Body of pancreas (tissue), 4 donors: ENCODE results near the gene LPAR1. TPM values are rescaled to one million over a fixed set of nuclear protein-coding genes. Genes with fewer than 3 reads are reported as not detected.

ENCODE experiments used
- ATAC-seq: fragments of 150-250 bp; one replicate; pipeline ENCODE4 v1.9.1; 2016
- DNase-seq, 4 donors: peaks; one replicate each; pipeline ENCODE4 v3.0.0-alpha.2; 2019
- H3K27ac ChIP-seq, 4 donors: fragments of 200-600 bp; sonication (generic); 1 replicate in 3 of 4; 2 replicates in 1 of 4; pipeline versions ENCODE4 v1.5.1 to v1.6.1; 2016 to 2019; ENCODE audit warnings: mild to moderate bottlenecking in 1 of 4, mixed read lengths in 1 of 4, moderate library complexity in 1 of 4
- H3K27me3 ChIP-seq, 2 donors: fragments of 200-600 bp; sonication (generic); one replicate each; pipeline ENCODE4 v1.6.0; 2016; ENCODE audit warnings: mild to moderate bottlenecking in 1 of 2
- H3K36me3 ChIP-seq, 2 donors: fragments of 200-600 bp; sonication (generic); replicated peaks in 1 of 2; 2 replicates each; pipeline ENCODE4 v1.5.1; 2016; ENCODE audit warnings: low read depth in 2 of 2; ENCODE audit not compliant: insufficient read depth in 1 of 2
- H3K4me1 ChIP-seq: fragments of 200-600 bp; sonication (generic); one replicate; pipeline ENCODE4 v1.6.0; 2016
- H3K4me3 ChIP-seq, 2 donors: fragments of 200-600 bp; sonication (generic); 1 replicate in 1 of 2; 2 replicates in 1 of 2; pipeline ENCODE4 v1.5.1; 2016 to 2019
- H3K9me3 ChIP-seq, 3 donors: fragments of 200-600 bp; sonication (generic); 1 replicate in 2 of 3; 2 replicates in 1 of 3; pipeline ENCODE4 v1.5.1; 2016
- CTCF ChIP-seq, 7 experiments: fragments of 450-650 bp in 4 of 7; fragments of 200-600 bp in 3 of 7; sonication (generic) in 3 of 7; IDR thresholded peaks; one replicate each; pipeline ENCODE4 v1.5.1; 2016 to 2019; ENCODE audit warnings: antibody characterized with exemption in 7 of 7
- POLR2A ChIP-seq, 3 donors: fragments of 450-650 bp; IDR thresholded peaks; one replicate each; pipeline ENCODE4 v1.6.1; 2016; ENCODE audit warnings: antibody characterized with exemption in 3 of 3, mild to moderate bottlenecking in 2 of 3
- WGBS, 2 donors: methylation state at CpG; one replicate each; pipeline ENCODE4 v1.1.5; 2017; 5-methylcytosine and 5-hydroxymethylcytosine counted together
- intact Hi-C: fragments of 100-400 bp; cut with DNase I; formaldehyde crosslinking; loops from one replicate; pipeline ENCODE4 v1.15.1; 2023
- total RNA-seq, 2 donors: library from RNA; depleted of rRNA; stranded (reverse); fragments of >200 nt; gene quantifications; one replicate each; pipeline ENCODE4 v1.1.0, GENCODE V29; 2016

The LPAR1 gene
- total RNA-seq, 2 donors from 2014 or later: 10.9 to 13.0 TPM

DNA sequence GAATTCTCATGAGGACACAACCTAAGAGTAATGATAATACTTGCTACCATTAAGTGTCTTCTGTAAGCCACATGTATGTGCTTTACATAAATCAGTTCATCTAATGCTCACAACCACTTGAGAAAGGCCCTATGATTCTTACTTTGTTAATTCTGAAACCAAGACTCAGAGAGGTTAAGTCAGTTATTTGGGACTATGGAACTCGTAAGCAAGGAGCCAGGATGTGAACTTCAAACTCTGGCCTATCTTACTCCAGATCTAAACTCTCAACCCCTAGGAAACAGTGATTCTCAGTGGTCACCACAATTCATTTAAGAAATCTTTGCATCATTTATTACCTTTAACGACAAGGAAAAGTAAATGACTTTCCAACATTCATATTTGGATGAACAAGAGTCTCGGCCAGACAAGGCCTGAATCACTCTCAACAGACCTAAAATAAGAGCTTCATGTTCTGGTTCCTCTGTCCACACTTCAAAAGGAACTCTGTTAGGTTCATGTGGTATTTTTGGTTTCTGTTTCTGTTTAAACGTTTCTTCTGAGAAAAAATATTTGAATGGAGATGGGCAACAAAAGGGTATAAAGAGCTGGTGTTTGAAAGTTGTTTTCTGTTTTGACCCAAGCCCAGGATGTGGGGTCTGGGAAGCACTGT lies 104.8 kb downstream of the LPAR1 start:
- no peaks in the 10 kb centered on the region for H3K36me3 ChIP-seq
- no peak overlapping the region for H3K4me3 ChIP-seq
- intact Hi-C loops: no loop called here
- no peaks in the 10 kb centered on the region for H3K27me3 ChIP-seq
- ATAC-seq: no peak
- no peak for DNase-seq
- TF ChIP-seq CTCF (IDR thresholded peaks at IDR 0.05) (no peak), POLR2A (IDR thresholded peaks at IDR 0.05) (no peak)
- WGBS, 2 donors: 73 to 82% methylated on average over 4 of the region's 4 CpGs
- H3K4me1 ChIP-seq: peaks cover 9% of the 10 kb centered on the region
- H3K27ac ChIP-seq: no peak overlapping the region
- H3K9me3 ChIP-seq: no peaks in the 10 kb centered on the region

GRCh38 chr9:110932863-110933262 lies 105.4 kb downstream of the LPAR1 start:
- no peaks in the 10 kb centered on the region for H3K9me3 ChIP-seq
- intact Hi-C loops: no loop called here
- no peak overlapping the region for H3K4me3 ChIP-seq
- 85 to 91% methylated on average over 3 of the region's 3 CpGs for WGBS, 2 donors
- no peaks in the 10 kb centered on the region for H3K27me3 ChIP-seq
- no peak for ATAC-seq
- TF ChIP-seq POLR2A (IDR thresholded peaks at IDR 0.05): no peak
- TF ChIP-seq CTCF (IDR thresholded peaks at IDR 0.05): no peak
- no peaks in the 10 kb centered on the region for H3K36me3 ChIP-seq
- H3K4me1 ChIP-seq: peaks cover 6% of the 10 kb centered on the region
- no peak for DNase-seq
- no peak overlapping the region for H3K27ac ChIP-seq

GRCh38 chr9:110928599-110928998 lies 109.7 kb downstream of the LPAR1 start:
- no peak for DNase-seq
- WGBS, 2 donors: 47 to 64% methylated on average over 2 of the region's 2 CpGs

GRCh38 chr9:110926828-110927487 lies 111.3 kb downstream of the LPAR1 start:
- TF ChIP-seq CTCF (IDR thresholded peaks at IDR 0.05) (no peak), POLR2A (IDR thresholded peaks at IDR 0.05) (no peak)
- WGBS, 2 donors: 87 to 90% methylated on average over 10 of the region's 10 CpGs
- intact Hi-C loops: no loop called here
- Histone ChIP-seq H3K9me3 (no peaks in the 10 kb centered on the region), H3K4me1 (peaks cover 6% of the 10 kb centered on the region), H3K36me3 (no peaks in the 10 kb centered on the region), H3K4me3 (no peak overlapping the region), H3K27ac (no peak overlapping the region), H3K27me3 (no peaks in the 10 kb centered on the region)
- DNase-seq (no peak), ATAC-seq (no peak)

More at GRCh38 chr9:110928599-110928998, 109.7 kb downstream of the LPAR1 start:
- no peaks in the 10 kb centered on the region for H3K9me3 ChIP-seq
- H3K36me3 ChIP-seq: no peaks in the 10 kb centered on the region
- H3K27me3 ChIP-seq: no peaks in the 10 kb centered on the region
- ATAC-seq: no peak
- TF ChIP-seq POLR2A (IDR thresholded peaks at IDR 0.05): no peak
- H3K4me1 ChIP-seq: peaks cover 6% of the 10 kb centered on the region
- intact Hi-C loops: no loop called here
- no peak overlapping the region for H3K4me3 ChIP-seq
- H3K27ac ChIP-seq: no peak overlapping the region

DNA sequence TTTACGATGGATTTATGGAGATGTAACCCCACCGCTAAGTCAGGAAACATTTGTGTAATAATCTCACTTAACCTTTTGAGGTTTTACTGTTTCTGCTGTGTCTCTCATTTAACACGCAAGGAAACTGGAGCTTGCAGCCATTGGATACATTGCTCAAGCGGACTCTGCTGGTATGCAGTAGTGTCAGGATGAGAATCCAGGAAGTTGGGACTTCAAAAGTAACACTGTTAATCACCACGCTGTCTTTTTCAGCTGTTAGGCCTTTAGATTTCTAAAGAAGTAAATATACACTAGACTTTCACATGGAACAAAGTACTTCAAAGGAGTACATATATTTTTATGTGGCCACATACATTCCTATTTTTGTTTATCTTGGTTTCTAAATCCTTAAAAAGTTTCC lies 114.7 kb downstream of the LPAR1 start:
- intact Hi-C loops: no loop called here
- Histone ChIP-seq H3K4me1 (peaks cover 5% of the 10 kb centered on the region), H3K27ac (no peak overlapping the region), H3K9me3 (no peaks in the 10 kb centered on the region), H3K27me3 (no peaks in the 10 kb centered on the region), H3K4me3 (no peak overlapping the region), H3K36me3 (no peaks in the 10 kb centered on the region)
- 87 to 90% methylated on average over 5 of the region's 5 CpGs for WGBS, 2 donors
- ATAC-seq (no peak), DNase-seq (no peak)
- TF ChIP-seq CTCF (IDR thresholded peaks at IDR 0.05) (no peak), POLR2A (IDR thresholded peaks at IDR 0.05) (no peak)
